Measurements from ENCODE around the gene STARD13.

DNA sequence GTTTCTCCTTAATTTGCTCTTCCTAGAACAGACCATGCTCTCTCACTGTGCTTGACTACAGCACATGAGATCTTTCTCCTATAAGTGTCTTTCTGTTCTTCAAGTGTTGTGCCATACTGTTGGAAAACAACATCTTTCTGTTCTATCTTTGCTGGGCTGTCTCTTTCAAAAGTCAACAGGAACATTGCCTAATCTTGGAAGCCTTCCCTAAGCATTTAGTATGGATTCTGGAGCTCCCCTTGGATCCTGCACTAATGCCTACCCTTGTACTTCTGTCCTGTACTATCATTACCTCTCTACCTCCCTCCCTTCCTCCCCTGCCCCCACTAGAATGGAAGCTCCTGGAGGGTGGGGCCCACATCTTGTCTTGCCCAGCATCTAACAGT, 26.8 kb downstream of the STARD13 start:
- TF ChIP-seq, protein P1, sequence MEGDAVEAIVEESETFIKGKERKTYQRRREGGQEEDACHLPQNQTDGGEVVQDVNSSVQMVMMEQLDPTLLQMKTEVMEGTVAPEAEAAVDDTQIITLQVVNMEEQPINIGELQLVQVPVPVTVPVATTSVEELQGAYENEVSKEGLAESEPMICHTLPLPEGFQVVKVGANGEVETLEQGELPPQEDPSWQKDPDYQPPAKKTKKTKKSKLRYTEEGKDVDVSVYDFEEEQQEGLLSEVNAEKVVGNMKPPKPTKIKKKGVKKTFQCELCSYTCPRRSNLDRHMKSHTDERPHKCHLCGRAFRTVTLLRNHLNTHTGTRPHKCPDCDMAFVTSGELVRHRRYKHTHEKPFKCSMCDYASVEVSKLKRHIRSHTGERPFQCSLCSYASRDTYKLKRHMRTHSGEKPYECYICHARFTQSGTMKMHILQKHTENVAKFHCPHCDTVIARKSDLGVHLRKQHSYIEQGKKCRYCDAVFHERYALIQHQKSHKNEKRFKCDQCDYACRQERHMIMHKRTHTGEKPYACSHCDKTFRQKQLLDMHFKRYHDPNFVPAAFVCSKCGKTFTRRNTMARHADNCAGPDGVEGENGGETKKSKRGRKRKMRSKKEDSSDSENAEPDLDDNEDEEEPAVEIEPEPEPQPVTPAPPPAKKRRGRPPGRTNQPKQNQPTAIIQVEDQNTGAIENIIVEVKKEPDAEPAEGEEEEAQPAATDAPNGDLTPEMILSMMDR (IDR thresholded peaks at IDR 0.05): no peak
- no peak for TF ChIP-seq POLR2A (IDR thresholded peaks at IDR 0.05)
- TF ChIP-seq EP300 (IDR thresholded peaks at IDR 0.05): no peak
